A673 (cell line): ENCODE data around the gene SLC4A8.

Experiments used
- EZH2 ChIP-seq: fragments of 200-600 bp; sonication (generic); IDR thresholded peaks from 2 replicates; pipeline ENCODE4 v1.6.1; 2017; ENCODE audit warnings: borderline replicate concordance, low read depth, mild to moderate bottlenecking, mixed read lengths, antibody characterized with exemption, low read length; ENCODE audit not compliant: poor library complexity, severe bottlenecking
- TF ChIP-seq, protein P1 (sequence below): fragments of 300-800, 200-600 bp; sonication (generic); conservative IDR thresholded peaks from 2 replicates; pipeline ENCODE4 v1.5.1; 2017; ENCODE audit warnings: low read depth, mild to moderate bottlenecking, antibody characterized with exemption, low read length, moderate library complexity, mixed read lengths

DNA sequence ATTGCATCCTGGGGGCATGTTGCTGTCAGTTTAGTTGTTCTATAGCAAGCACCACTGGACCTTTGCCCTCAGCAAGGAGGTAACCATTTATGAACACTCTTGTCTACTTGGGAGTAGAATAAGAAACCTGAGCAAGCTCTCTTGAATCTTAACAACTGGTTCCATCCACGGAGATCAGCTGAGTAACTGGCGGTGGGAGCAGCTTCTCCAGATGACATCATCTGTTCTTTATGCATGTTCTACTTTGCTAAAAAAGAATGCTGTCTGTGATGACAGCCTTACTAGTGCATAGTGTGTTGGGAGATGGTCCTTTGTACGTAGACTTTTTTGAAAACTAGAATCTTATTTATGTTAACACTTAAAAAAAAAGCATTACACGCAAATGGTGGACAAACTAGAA lies 17.7 kb downstream of the SLC4A8 start:
- TF ChIP-seq, protein P1, sequence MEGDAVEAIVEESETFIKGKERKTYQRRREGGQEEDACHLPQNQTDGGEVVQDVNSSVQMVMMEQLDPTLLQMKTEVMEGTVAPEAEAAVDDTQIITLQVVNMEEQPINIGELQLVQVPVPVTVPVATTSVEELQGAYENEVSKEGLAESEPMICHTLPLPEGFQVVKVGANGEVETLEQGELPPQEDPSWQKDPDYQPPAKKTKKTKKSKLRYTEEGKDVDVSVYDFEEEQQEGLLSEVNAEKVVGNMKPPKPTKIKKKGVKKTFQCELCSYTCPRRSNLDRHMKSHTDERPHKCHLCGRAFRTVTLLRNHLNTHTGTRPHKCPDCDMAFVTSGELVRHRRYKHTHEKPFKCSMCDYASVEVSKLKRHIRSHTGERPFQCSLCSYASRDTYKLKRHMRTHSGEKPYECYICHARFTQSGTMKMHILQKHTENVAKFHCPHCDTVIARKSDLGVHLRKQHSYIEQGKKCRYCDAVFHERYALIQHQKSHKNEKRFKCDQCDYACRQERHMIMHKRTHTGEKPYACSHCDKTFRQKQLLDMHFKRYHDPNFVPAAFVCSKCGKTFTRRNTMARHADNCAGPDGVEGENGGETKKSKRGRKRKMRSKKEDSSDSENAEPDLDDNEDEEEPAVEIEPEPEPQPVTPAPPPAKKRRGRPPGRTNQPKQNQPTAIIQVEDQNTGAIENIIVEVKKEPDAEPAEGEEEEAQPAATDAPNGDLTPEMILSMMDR, result no peak
- no peak for TF ChIP-seq EZH2
